ENCODE results near the gene CELF2. TPM values are rescaled to one million over a fixed set of nuclear protein-coding genes. Genes with fewer than 3 reads are reported as not detected.

Gene CELF2
- total RNA-seq, 4 donors from 2014 or later: 30.0 to 56.6 (median 43.3) TPM

GRCh38 chr10:11357439-11357838 is 339.8 kb downstream of the CELF2 start:
- in situ Hi-C loops (cut with MboI; ENCODE audit: low sequenced_read_pairs in 4 of 4): no loop called here
- intact Hi-C loops (cut with DNase I; ENCODE audit: low total_unique reads): no loop called here

GRCh38 chr10:11358011-11358410 is 340.3 kb downstream of the CELF2 start:
- in situ Hi-C loops (cut with MboI; ENCODE audit: low sequenced_read_pairs in 4 of 4) (no loop called here), intact Hi-C loops (cut with DNase I; ENCODE audit: low total_unique reads) (no loop called here)
- H3K36me3 ChIP-seq: no peaks in the 10 kb centered on the region
- ATAC-seq (no peak), DNase-seq (no peak)
- no peaks in the 10 kb centered on the region for H3K27me3 ChIP-seq
- H3K9me3 ChIP-seq: no peaks in the 10 kb centered on the region
- H3K27ac ChIP-seq: no peak overlapping the region
- H3K4me1 ChIP-seq: no peaks in the 10 kb centered on the region
- TF ChIP-seq CTCF (IDR thresholded peaks at IDR 0.05 in 4 of 5, conservative IDR thresholded peaks at IDR 0.05 in 1 of 5): no peak
- TF ChIP-seq POLR2A (IDR thresholded peaks at IDR 0.05): no peak
- H3K4me3 ChIP-seq: no peak overlapping the region

More at GRCh38 chr10:11357439-11357838, 339.8 kb downstream of the CELF2 start:
- Histone ChIP-seq H3K36me3 (no peaks in the 10 kb centered on the region), H3K9me3 (no peaks in the 10 kb centered on the region), H3K27me3 (no peaks in the 10 kb centered on the region), H3K4me3 (no peak overlapping the region), H3K4me1 (no peaks in the 10 kb centered on the region), H3K27ac (no peak overlapping the region)
- TF ChIP-seq CTCF (IDR thresholded peaks at IDR 0.05 in 4 of 5, conservative IDR thresholded peaks at IDR 0.05 in 1 of 5) (no peak), POLR2A (IDR thresholded peaks at IDR 0.05) (no peak)
- no peak for ATAC-seq
- no peak for DNase-seq

- ATAC-seq (no peak), DNase-seq (no peak)
- TF ChIP-seq CTCF (IDR thresholded peaks at IDR 0.05 in 4 of 5, conservative IDR thresholded peaks at IDR 0.05 in 1 of 5) (no peak), POLR2A (IDR thresholded peaks at IDR 0.05) (no peak)
- Histone ChIP-seq H3K4me1 (no peaks in the 10 kb centered on the region), H3K27me3 (no peaks in the 10 kb centered on the region), H3K9me3 (no peaks in the 10 kb centered on the region), H3K4me3 (no peak overlapping the region), H3K27ac (no peak overlapping the region), H3K36me3 (no peaks in the 10 kb centered on the region)
- in situ Hi-C loops (cut with MboI; ENCODE audit: low sequenced_read_pairs in 4 of 4): no loop called here
- intact Hi-C loops (cut with DNase I; ENCODE audit: low total_unique reads): no loop called here
Measured at GRCh38 chr10:11358923-11359575, 341.4 kb downstream of the CELF2 start.

- no peak for TF ChIP-seq POLR2A (IDR thresholded peaks at IDR 0.05)
- no peak for TF ChIP-seq CTCF (IDR thresholded peaks at IDR 0.05 in 4 of 5, conservative IDR thresholded peaks at IDR 0.05 in 1 of 5)
- DNase-seq (no peak), ATAC-seq (peak; percentile 66 to 85)
- Histone ChIP-seq H3K4me3 (no peak overlapping the region), H3K9me3 (no peaks in the 10 kb centered on the region), H3K36me3 (no peaks in the 10 kb centered on the region), H3K27me3 (no peaks in the 10 kb centered on the region), H3K4me1 (no peaks in the 10 kb centered on the region), H3K27ac (no peak overlapping the region)
- intact Hi-C loops (cut with DNase I; ENCODE audit: low total_unique reads) (no loop called here), in situ Hi-C loops (cut with MboI; ENCODE audit: low sequenced_read_pairs in 4 of 4) (no loop called here)
Measured at GRCh38 chr10:11359869-11360268, 342.2 kb downstream of the CELF2 start.

- intact Hi-C loops (cut with DNase I; ENCODE audit: low total_unique reads) (no loop called here), in situ Hi-C loops (cut with MboI; ENCODE audit: low sequenced_read_pairs in 4 of 4) (no loop called here)
- ATAC-seq (no peak), DNase-seq (no peak)
- Histone ChIP-seq H3K4me1 (no peaks in the 10 kb centered on the region), H3K27me3 (no peaks in the 10 kb centered on the region), H3K4me3 (no peak overlapping the region), H3K27ac (no peak overlapping the region), H3K9me3 (no peaks in the 10 kb centered on the region), H3K36me3 (no peaks in the 10 kb centered on the region)
- TF ChIP-seq CTCF (IDR thresholded peaks at IDR 0.05 in 4 of 5, conservative IDR thresholded peaks at IDR 0.05 in 1 of 5) (no peak), POLR2A (IDR thresholded peaks at IDR 0.05) (no peak)
Measured at GRCh38 chr10:11363497-11363896, 345.8 kb downstream of the CELF2 start.
